GM21381 (cell line): ENCODE results near the gene MTFMT.
"Not testable (repeated sequence)": the region's sequence is repeated elsewhere in the genome, so short reads cannot be mapped to it uniquely, and the experiment has no call there.

Experiments used
- ATAC-seq: cut with Tn5 transposase; IDR thresholded peaks from one replicate; pipeline ENCODE4 v1.9.1; 2021; ENCODE audit warnings: mild to moderate bottlenecking, moderate library complexity; ENCODE audit not compliant: unreplicated experiment

MTFMT gene

DNA sequence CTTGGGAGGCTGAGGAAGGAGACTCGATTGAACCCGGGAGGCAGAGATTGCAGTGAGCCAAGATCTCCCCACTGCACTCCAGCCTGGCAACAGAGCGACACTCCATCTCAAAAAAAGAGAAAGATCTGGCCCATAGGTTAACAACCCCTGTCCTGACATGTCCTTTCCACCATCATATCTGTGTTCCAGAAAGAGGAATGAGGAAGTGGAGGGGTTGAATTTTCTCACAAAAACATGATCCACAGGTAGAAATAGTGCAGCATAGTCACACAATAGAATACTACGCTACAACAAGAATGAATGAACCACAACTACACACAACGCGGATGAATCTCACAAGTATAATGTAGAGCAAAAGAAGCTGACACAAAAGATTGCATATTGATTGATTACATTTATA, 11.0 kb upstream of the MTFMT start:
- ATAC-seq, result no peak

- no peak for ATAC-seq
These were observed 9.4 kb upstream of the MTFMT start for GRCh38 chr15:65038836-65039235.

- ATAC-seq, result no peak
These were observed 9.0 kb upstream of the MTFMT start for GRCh38 chr15:65038428-65038827.

- no peak for ATAC-seq
These were observed 7.9 kb upstream of the MTFMT start for GRCh38 chr15:65037309-65037708.

DNA sequence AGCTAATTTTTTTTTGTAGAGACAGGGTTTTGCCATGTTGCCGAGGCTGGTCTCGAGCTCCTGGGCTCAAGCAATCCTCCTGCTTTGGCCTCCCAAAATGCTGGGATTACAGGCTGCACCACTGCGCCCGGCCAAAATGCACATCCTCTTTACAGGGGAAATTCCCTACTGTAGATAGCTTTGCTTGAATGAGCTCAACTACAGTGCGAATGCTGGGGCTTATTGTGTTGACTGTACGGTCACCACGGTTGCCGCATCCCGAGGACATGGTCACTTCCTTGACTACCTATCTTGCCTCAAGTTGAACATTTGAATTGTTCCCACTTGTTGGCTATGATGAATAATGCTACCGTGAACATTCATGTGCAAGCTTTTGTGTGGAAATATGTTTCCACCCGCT, 5.3 kb upstream of the MTFMT start:
- ATAC-seq, result no peak

- ATAC-seq, result no peak
These were observed 4.3 kb upstream of the MTFMT start for GRCh38 chr15:65033659-65034269.

GRCh38 chr15:65032801-65033537, 3.5 kb upstream of the MTFMT start:
- no peak for ATAC-seq

DNA sequence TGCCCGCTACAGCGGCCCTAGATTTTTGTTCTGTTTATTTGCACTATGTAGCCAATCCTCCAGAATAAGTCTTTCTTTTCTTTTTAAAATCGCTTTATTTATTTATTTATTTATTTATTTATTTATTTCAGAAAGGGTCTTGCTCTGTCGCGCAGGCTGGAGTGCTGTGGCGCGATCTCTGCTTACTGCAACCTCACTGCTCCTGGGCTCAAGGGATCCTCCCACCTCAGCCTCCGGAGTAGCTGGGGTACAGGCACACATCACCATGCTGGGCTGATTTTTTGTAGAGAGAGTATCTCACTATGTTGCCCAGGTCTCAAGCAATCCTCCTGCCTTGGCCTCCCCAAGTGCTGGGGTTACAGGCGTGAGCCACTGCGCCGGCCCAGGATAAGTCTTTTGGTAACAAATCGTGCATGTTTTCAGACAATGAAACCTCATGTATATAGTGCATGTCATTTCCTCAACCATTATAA, 333 bp upstream of the MTFMT start:
- no peak for ATAC-seq

GRCh38 chr15:65028338-65028737, 1.1 kb downstream of the MTFMT start:
- no peak for ATAC-seq

DNA sequence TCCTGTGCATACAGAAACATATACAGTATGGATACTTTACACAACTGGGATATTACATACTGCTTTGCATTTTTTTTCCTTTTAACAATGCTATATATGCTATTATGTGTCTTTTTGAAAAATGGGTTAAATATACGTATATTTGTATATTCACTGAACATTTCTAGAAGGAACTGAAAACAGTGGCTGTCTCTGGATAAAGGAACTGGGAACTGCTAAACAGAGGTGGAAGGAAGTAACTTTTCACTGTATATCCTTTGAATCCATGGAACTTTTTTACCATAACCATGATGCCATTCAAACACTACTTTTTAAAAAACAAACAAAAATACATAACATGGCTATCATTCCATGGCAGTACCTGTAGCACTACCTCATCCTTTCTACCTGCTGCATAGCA, 1.8 kb downstream of the MTFMT start:
- ATAC-seq, result no peak

GRCh38 chr15:65026756-65027155, 2.7 kb downstream of the MTFMT start:
- no peak for ATAC-seq

DNA sequence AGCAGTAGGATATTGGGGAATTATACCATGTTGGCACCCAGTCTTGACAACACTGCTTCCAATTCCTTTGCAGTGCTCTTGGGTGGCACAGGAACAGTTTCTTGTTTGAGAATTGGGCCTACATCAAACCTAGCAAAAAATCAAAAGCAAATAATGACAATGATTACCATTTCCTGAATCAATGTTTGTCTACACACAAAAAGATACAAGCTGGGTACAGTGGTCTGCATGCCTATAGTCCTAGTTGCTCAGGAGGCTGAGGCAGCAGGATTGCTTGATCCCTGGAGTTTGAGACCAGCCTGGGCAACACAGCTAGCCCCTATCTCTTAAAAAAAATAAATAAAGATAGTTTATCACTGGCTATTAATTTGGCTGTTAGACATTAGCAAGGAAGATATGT, 8.0 kb downstream of the MTFMT start:
- no peak for ATAC-seq

- no peak for ATAC-seq
These were observed 9.0 kb downstream of the MTFMT start for GRCh38 chr15:65020419-65020818.

- not testable (repeated sequence) for ATAC-seq
These were observed 18.2 kb downstream of the MTFMT start for GRCh38 chr15:65011198-65011597.

- no peak for ATAC-seq
These were observed 20.5 kb downstream of the MTFMT start for GRCh38 chr15:65008983-65009382.

DNA sequence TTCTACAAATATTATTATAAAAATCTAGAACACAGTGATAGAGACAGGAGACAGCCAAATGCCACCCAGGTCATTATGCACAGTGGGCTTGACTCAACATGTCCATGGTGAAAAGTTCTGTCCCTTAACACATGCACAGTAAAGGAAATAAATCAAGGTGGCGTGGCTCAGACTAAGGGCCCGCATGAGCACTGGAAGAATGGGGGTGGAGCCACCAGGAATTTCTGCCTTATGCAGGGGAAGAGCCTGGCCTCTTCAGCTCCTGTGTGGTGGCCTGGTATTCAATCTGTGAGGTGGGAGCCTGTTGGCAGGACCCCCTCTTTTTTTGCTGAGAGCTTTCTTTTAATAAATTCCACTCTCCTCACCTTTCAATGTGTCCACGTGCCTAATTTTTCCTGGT, 22.6 kb downstream of the MTFMT start:
- ATAC-seq, result no peak

GRCh38 chr15:65004993-65005392, 24.4 kb downstream of the MTFMT start:
- ATAC-seq, result no peak

DNA sequence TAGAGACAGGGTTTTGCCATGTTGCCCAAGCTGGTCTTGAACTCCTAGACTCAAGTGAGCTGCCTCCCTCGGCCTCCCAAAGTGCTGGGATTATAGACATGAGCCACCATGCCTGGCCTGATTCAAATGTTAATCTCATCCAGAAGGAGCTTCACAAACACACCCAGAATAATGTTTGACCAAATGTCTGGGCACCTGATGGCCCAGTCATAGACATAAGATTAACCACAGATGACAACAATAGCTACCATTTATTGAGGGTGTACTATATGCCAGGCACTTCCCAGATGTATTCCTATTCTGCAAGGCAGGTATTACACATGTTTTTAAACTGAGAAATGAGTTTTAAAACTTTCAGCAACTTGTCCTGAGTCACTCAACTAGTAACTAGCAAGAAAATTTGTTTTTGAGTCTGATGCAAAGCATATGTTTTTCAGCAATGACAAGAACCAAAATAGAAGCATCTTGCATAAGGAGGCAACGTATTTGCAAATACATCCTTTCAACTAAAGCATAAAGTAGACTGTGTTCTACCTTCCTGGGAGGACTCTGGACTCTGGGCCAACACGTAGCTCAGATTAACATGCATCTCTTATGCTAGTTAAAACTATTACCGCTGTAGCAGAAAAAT, 31.6 kb downstream of the MTFMT start:
- no peak for ATAC-seq

DNA sequence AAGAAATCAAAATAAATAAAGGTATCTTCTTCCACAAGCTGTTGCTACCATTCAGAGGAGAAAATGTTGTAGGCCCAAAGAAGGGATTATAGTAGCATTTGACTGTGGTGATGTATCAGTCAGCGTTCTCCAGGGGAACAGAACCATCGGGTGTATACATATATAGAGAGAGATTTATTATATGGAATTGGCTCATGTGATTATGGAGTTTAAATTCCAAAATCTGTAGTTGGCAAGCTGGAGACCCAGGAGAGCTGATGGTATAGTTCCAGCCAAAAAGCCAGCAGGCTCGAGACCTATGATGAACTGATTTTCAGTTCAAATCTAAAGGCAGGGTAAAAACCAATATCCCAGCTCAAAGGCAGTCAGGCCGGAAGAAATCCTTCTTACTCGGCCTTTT, 32.4 kb downstream of the MTFMT start:
- ATAC-seq, result no peak

- ATAC-seq, result no peak
These were observed 36.1 kb downstream of the MTFMT start for GRCh38 chr15:64993290-64993689.

DNA sequence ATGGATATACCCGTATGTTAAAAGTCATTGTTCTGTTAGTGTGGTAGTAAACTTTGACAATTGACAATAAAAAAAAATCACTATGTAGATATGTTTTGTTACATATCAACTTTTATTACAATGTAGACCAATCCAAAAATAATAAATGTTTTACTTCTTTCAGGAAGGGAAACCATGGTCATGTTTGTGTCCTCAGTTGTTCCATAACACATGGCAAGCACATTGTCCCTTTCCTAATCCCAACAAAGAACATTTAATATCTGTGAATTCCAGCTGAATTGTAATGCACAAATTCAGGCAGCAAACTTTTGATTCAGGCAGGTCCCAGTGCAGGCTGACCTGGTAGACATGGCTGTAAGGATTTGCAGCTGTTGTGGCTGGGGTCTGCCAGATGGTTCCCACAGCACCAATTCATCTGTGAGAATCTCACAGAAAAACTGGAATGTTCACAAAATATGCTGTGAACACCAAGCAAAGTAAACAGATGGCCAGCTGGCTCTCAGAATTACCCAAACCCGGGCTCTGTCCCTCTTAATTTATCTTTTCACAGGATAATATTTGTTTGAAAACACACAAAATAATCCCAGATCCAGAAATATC, 37.8 kb downstream of the MTFMT start:
- ATAC-seq, result no peak

- no peak for ATAC-seq
These were observed 39.3 kb downstream of the MTFMT start for GRCh38 chr15:64990168-64990470.
